HG02571 (cell line): Measurements from ENCODE around the gene SLC49A3.
A peak's percentile ranks its signal among the peaks of the same experiment; 100 is the strongest.
"Not testable (repeated sequence)": the region's sequence is repeated elsewhere in the genome, so short reads cannot be mapped to it uniquely, and the experiment has no call there.

ENCODE experiments used
- ATAC-seq: cut with Tn5 transposase; IDR thresholded peaks from one replicate; pipeline ENCODE4 v1.9.1; 2021; ENCODE audit warnings: mild to moderate bottlenecking, moderate library complexity; ENCODE audit not compliant: unreplicated experiment

The SLC49A3 gene

GRCh38 chr4:722169-722725, 33.3 kb upstream of the SLC49A3 start:
- ATAC-seq = no peak

GRCh38 chr4:721261-722168, 32.6 kb upstream of the SLC49A3 start:
- no peak for ATAC-seq

DNA sequence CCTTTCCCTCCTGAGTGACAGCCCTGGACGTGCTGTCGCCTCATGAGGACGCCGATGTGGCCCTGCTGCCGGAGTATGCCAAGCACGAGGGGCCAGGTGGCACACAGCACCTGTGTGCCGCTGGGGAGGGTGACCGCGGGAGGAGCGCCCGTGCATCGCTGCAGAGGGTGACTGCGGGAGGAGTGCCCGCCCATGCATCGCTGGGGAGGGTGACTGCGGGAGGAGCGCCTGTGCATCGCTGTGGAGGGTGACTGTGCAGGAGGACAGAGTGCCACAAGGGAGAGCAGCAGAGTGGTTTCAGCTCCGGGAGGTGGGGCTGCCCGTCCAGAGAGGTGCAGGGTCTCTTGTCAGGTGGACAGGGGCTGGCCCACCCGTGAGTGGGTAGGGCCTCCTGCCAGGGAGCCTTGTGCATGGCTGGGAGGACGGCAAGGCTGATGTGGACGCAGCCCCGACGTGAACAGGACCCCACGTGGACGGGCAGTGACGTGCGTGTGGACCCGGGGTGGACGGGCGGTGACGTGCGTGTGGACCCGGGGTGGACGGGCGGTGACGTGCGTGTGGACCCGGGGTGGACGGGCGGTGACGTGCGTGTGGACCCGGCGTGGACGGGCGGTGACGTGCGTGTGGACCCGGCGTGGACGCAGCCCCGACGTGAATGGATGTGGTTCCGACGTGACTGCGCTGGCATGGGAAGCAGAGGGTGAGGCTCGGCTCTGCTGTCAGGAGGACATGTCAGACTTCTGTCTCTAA, 31.3 kb upstream of the SLC49A3 start:
- ATAC-seq = no peak

GRCh38 chr4:718460-718859, 29.5 kb upstream of the SLC49A3 start:
- no peak for ATAC-seq

DNA sequence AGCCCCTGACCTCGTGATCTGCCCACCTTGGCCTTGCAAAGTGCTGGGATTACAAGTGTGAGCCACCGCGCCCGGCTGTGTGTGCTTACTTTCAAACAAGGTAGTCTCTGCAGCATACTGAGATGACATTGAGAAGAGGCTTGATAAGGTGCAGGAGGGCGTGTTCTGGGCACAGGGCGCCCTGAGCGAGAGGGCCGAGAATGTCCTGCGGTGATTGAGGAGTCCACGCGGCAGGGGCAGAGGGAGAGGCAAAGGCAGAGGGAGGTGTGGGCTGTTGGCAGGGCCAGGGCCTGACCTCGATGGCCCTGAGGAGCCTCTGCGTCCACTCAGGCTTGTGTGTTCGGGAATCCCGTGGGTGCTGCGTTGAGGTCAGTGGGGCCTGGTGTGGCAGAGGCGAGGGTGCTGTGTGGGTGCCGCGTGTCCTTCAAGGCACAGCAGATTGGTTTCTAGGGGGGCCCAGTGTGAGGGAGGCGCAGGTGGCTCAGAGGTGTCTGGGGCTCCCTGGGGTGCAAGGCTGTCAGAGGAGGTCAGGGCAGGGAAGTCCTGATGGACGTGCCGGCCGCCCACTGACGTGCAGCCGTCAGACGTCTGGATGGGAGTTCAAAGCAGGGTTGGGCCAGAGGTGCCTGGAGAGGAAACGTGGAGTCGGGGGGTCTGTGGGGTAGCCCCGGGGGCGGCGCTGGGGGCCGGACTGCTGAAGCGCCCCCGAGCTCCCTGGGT, 28.8 kb upstream of the SLC49A3 start:
- ATAC-seq = no peak

DNA sequence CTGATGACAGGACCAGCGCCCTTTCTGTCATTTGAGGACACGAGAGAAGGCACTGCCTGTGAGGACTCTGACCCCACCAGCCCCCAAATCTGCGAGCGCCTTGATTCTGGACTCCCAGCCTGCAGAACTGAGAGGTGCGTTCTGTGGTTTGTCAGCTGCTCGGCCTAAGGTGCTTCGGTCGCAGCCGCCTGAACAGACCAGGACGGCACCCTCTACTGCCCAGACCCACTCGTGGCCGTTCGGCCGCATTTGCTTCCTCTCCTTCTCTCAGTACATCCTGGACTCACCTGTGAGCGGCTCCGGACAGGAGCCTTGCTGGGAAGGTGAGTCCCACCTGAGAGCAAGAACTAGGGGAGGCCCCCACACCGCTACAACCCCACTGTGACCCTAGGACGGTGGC, 25.1 kb upstream of the SLC49A3 start:
- no peak for ATAC-seq

DNA sequence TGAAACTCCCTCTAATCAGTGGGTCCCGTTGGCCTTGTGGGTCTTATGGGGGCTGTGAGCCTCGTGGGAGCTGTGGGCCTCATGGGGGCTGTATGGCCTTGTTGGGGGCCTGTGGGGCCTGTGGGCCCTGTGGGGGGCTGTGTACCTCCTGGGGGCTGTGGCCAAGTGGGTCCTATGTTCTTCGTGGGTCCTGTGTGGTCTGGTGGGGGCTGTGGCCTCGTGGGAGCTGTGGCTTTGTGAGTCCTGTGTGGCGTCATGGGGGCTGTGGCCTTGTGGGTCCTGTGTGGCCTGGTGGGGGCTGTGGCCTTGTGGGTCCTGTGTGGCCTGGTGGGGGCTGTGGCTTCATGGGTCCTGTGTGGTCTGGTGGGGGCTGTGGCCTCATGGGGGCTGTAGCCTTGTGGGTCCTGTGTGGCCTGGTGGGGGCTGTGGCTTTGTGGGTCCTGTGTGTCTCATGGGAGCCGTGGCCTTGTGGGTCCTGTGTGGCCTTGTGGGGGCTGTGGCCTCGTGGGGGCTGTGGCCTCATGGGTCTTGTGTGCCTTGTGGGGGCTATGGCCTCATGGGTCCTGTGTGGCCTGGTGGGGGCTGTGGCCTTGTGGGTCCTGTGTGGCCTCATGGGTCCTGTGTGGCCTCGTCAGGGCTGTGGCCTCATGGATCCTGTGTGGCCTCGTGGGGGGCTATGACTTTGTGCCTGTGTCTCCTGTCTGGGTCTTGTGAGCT, 24.1 kb upstream of the SLC49A3 start:
- ATAC-seq = no peak

DNA sequence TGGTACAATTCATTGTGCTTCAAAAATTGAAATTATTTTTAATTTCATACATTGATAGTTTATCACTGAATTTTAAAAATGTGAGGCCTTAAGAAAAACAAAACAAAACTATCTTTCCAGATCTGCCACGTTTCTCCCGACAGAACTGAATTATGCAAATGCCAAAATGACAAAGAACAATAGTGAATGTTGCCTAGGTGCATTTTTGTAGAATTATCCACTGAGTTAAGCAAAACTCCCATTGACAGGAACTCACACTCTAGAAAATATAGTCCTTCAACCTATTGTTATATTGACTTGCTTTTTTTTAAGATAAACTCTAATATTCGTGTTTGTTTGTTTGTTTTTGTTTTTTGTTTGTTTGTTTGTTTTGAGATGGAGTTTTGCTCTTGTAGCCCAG, 23.1 kb upstream of the SLC49A3 start:
- ATAC-seq = no peak

GRCh38 chr4:710916-711315, 22.0 kb upstream of the SLC49A3 start:
- ATAC-seq = no peak

- no peak for ATAC-seq
These were observed 21.2 kb upstream of the SLC49A3 start for GRCh38 chr4:710116-710515.

- ATAC-seq = no peak
These were observed 20.4 kb upstream of the SLC49A3 start for GRCh38 chr4:709348-709747.

DNA sequence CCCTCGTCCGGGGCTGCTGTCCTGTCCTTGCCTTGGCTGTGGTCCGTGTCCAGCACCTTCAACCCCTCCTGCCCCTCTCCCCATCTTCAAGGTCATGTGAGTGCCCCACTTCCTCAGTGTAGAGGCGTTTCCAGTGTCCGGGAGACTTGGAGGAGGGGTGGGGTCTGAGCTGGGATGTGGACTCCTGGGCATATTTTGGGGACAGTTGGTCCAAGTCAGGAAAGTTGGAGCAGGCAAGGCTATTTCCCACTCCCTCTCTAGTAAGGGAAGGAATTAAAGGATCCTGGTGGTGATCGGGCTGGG, 19.6 kb upstream of the SLC49A3 start:
- no peak for ATAC-seq

- ATAC-seq = no peak
These were observed 19.1 kb upstream of the SLC49A3 start for GRCh38 chr4:707929-708630.

- no peak for ATAC-seq
These were observed 18.1 kb upstream of the SLC49A3 start for GRCh38 chr4:706834-707598.

DNA sequence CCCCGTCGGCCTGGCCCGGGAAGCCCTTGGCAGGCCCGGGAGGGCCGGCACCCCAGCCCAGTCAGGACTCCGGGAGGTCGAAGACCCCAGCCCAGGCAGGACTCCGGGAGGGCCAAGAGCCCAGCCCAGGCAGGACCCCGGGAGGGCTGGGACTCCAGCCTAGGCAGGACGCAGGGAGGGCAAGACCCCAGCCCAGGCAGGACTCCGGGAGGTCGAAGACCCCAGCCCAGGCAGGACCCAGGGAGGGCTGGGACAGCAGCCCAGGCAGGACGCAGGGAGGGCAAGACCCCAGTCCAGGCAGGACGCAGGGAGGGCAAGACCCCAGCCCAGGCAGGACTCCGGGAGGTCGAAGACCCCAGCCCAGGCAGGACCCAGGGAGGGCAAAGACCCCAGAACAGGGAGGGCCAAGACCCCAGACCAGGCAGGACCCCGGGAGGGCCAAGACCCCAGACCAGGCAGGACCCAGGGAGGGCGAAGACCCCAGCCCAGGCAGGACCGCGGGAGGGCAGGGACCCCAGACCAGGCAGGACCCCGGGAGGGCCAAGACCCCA, 17.2 kb upstream of the SLC49A3 start:
- ATAC-seq = not testable (repeated sequence)

DNA sequence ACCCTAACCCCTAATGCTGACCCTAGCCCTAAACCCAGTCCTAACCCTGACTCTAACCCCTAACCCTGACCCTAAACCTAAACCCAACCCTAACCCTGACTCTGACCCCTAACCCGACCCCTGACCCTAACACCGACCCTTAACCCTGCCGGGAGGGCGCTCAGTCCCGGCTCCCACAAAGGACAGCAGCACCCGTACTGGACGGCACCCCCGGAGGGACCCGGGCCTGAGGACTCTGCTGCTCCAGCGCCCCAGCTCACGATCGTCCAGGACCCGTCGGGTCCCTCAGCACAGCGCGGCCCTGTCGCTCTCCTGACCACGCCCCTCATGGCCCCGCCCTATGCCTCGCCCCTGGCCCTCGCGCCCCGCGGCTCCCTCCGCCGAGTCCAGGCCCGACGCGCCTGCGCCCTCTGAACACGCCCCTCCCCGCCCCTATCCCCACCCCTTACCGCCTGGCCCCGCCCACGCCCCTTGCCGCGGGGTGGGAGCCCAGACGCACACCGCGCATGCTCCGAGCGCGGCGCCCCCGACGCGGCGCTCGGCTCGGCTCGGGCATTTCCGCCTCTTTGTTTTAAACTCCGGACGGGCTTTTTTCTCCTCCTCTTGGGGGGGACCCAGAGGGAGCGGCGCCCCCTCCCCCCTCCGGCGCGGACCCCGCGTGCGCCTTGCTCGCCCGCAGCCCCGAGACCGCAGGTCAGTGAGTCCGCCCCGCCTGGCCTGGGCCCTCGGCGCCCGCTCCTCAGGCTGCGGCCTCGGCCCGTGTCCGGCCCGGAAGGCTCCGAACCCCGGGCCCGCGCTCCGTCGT, 16.5 kb upstream of the SLC49A3 start, which contains the start of gene PCGF3:
PCGF3 (plus strand) TSS at position 555 of the 805 bp plus-strand sequence. CDS start 27,849 bp downstream, outside the sequence.
- peak; percentile 84 for ATAC-seq

- ATAC-seq = no peak
These were observed 16.0 kb upstream of the SLC49A3 start for GRCh38 chr4:704971-705277.

DNA sequence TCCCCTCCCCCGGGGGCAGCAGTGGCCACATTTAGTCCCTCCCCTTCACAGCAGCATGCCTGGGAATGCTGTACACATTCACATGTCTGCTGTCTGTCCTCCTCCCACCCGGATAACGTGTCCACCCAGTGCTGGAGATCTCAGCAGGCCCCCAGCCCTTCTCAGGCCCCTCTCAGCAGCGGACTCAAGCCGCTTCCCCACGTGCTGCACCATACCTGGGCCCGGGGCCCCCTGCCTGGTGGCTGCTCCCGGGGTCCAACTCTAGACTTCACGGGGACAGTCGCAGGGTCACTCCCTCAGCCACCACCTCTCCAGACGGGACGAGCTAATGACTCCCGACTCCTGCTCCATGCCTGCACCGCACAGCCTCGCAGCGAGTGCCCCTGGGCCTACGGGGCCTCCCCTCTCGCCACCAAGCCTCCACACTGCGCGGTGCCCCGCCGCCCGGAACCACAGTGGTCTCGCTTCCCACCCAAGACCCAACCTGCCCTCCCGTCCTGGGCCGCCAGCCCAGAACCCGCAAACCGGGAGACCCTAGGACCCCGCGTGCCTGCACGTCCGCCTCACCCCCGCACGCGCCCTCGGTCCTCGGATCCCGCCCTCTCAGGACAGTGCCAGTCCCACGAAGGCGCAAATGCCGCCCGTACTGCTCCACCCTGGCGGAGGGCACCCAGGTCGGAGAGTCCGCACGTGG, 15.4 kb upstream of the SLC49A3 start:
- no peak for ATAC-seq
